Measurements from ENCODE around the gene AZIN2. TPM values are rescaled to one million over a fixed set of nuclear protein-coding genes. Genes with fewer than 3 reads are reported as not detected.
"Not testable (repeated sequence)": the region's sequence is repeated elsewhere in the genome, so short reads cannot be mapped to it uniquely, and the experiment has no call there.

The AZIN2 gene
- total and polyA plus RNA-seq, 9 donors: 4.1 to 15.7 (median 9.4) TPM

DNA sequence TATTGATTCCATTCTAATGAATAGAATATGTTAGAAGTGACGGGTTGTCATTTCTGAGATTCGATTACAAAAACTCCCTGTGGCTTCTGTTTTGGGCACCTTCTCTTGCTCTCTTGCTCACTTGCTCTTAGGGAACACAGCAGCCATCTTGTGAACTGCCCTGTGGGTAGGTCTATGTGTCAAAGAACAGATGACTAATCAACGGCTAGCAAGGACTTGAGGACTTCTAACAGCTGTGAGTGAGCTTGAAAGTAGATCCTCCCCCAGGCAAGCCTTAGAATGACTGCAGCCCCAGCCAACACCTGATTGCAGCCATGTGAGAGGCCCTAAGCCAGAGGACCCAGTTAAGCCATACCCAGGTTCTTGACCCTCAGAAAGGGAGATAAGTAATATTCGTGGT is 49.3 kb downstream of the AZIN2 start:
- H3K36me3 ChIP-seq: no peaks in the 10 kb centered on the region
- H3K27ac ChIP-seq: no peak overlapping the region
- intact Hi-C loops (cut with DNase I): loop anchor here in 1 of 4 donors (5.0 kb wide), 1 partner anchor 52 kb away; the partner anchor contains the start of gene TRIM62
- TF ChIP-seq, protein P1, sequence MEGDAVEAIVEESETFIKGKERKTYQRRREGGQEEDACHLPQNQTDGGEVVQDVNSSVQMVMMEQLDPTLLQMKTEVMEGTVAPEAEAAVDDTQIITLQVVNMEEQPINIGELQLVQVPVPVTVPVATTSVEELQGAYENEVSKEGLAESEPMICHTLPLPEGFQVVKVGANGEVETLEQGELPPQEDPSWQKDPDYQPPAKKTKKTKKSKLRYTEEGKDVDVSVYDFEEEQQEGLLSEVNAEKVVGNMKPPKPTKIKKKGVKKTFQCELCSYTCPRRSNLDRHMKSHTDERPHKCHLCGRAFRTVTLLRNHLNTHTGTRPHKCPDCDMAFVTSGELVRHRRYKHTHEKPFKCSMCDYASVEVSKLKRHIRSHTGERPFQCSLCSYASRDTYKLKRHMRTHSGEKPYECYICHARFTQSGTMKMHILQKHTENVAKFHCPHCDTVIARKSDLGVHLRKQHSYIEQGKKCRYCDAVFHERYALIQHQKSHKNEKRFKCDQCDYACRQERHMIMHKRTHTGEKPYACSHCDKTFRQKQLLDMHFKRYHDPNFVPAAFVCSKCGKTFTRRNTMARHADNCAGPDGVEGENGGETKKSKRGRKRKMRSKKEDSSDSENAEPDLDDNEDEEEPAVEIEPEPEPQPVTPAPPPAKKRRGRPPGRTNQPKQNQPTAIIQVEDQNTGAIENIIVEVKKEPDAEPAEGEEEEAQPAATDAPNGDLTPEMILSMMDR (IDR thresholded peaks at IDR 0.05): no peak
- TF ChIP-seq EP300 (IDR thresholded peaks at IDR 0.05): no peak
- TF ChIP-seq POLR2A (IDR thresholded peaks at IDR 0.05): no peak
- DNase-seq: no peak
- WGBS, 3 donors: 61 to 71% (median 63%) methylated on average over 4 of the region's 4 CpGs
- H3K4me3 ChIP-seq: no peak overlapping the region
- no peaks in the 10 kb centered on the region for H3K27me3 ChIP-seq
- peaks cover 8% of the 10 kb centered on the region for H3K4me1 ChIP-seq (ENCODE audit: insufficient read depth)
- no peaks in the 10 kb centered on the region for H3K9me3 ChIP-seq

DNA sequence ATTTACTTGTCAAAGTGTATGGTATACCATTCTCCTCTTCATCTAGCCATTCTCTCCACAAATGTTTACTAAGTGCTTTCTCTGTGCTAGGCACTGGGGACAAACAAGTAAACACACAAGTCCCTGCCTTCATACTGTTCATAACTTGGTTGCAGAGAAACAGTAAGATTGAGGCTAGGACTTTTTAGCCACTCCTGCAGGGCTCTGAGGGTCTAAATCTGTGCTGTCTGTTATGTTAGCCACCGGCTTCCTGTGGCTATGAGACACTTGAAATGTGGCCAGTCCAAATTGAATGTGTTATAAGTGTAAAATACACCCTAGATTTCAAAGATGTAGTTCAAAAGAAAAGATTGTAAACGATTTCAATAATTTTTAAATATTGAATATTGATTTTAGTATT is 50.2 kb downstream of the AZIN2 start:
- H3K9me3 ChIP-seq: no peaks in the 10 kb centered on the region
- no peaks in the 10 kb centered on the region for H3K27me3 ChIP-seq
- peaks cover 8% of the 10 kb centered on the region for H3K4me1 ChIP-seq (ENCODE audit: insufficient read depth)
- no peak overlapping the region for H3K27ac ChIP-seq
- no peak overlapping the region for H3K4me3 ChIP-seq
- 87 to 91% (median 91%) methylated on average over 2 of the region's 2 CpGs for WGBS, 3 donors
- no peak for TF ChIP-seq EP300 (IDR thresholded peaks at IDR 0.05)
- TF ChIP-seq, protein P1 (IDR thresholded peaks at IDR 0.05): no peak
- TF ChIP-seq POLR2A (IDR thresholded peaks at IDR 0.05): no peak
- intact Hi-C loops (cut with DNase I): loop anchor here in 1 of 4 donors (5.0 kb wide), 1 partner anchor 51 kb away; the partner anchor contains the start of gene TRIM62
- no peak for DNase-seq
- H3K36me3 ChIP-seq: no peaks in the 10 kb centered on the region

DNA sequence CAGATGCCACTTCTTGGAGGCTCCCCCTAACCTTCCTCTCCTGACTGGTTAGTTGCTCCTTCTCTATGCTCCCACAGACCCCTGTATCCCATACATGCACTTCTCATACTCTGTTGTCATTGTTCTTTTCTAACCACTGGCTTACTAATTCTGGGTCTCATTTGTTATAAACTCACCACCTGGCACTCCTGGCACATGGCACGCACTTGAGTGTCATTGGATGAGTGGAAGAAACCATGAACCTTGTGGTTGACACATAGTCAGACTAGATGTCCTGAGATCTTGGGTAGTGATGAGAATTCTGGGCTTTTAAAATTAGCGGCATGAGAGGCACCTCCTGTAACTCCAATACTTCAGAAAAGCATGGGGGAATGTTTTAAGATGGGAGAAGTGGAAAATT is 51.6 kb downstream of the AZIN2 start:
- TF ChIP-seq EP300 (IDR thresholded peaks at IDR 0.05): no peak
- intact Hi-C loops (cut with DNase I): loop anchor here in 1 of 4 donors (5.0 kb wide), 1 partner anchor 50 kb away; the partner anchor contains the start of gene TRIM62
- 93 to 100% (median 97%) methylated on average over 2 of the region's 2 CpGs for WGBS, 3 donors

DNA sequence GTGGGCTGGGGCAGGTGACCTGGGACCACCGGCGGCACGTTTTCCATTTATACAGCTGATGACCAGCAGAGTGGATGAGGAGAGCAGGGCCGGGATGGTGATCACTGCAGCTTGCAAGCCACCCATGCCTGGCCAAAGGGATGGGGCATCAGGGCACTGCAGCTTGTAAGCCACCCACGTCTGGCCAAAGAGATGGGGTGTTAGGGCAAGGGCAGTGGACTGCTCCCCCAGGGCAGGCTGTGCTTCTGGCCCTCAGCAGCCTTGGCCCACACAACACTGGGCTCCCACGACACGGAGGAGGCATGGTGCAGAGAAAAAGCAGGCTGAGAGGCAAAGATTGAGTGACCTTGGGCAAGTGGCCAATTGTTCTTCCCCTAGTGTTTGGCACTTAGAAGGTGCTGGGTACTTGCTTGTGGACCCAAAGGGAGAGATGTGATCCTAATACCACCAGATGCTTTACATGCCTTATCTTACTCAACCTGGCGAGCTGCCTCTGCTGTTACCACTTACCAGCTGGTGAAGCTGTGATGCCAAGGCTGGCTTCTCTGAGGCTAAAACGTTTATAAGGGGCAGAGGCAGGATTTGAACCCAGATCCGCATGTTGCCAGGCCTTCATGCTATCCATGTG is 52.6 kb downstream of the AZIN2 start:
- intact Hi-C loops (cut with DNase I): loop anchor here in 1 of 4 donors (5.0 kb wide), 1 partner anchor 49 kb away; the partner anchor contains the start of gene TRIM62
- Histone ChIP-seq H3K9me3 (no peaks in the 10 kb centered on the region), H3K4me3 (no peak overlapping the region), H3K27ac (no peak overlapping the region), H3K36me3 (no peaks in the 10 kb centered on the region), H3K27me3 (no peaks in the 10 kb centered on the region), H3K4me1 (ENCODE audit: insufficient read depth) (peaks cover 6% of the 10 kb centered on the region)
- WGBS, 3 donors: 48 to 57% (median 52%) methylated on average over 10 of the region's 10 CpGs
- DNase-seq: peak in 1 of 5 donors; percentile 44
- TF ChIP-seq POLR2A (IDR thresholded peaks at IDR 0.05) (no peak), EP300 (IDR thresholded peaks at IDR 0.05) (no peak)
- TF ChIP-seq, protein P1 (IDR thresholded peaks at IDR 0.05): no peak

More for the DNA sequence above, 51.6 kb downstream of the AZIN2 start:
- no peak overlapping the region for H3K27ac ChIP-seq
- H3K4me1 ChIP-seq (ENCODE audit: insufficient read depth): peaks cover 8% of the 10 kb centered on the region
- H3K36me3 ChIP-seq: no peaks in the 10 kb centered on the region
- no peak overlapping the region for H3K4me3 ChIP-seq
- H3K9me3 ChIP-seq: no peaks in the 10 kb centered on the region
- no peaks in the 10 kb centered on the region for H3K27me3 ChIP-seq
- DNase-seq: no peak

DNA sequence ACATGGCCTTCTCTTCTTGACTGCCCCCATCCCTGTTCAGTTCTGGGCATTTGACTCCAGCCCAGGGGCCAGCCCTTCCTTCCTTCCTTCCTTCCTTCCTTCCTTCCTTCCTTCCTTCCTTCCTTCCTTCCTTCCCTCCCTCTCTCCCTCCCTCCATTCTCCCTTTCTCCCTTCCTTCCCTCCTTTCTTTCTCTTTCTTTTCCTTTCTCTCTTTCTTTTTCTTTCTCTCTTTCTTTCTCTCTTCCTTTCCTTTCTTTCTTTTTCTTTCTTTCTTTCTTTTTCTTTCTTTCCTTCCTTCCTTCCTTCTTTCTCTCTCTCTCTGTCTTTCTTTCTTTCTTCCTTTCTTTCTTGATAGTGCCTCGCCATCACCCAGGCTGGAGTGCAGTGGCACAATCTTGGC is 55.1 kb downstream of the AZIN2 start:
- 100% methylated on average over 1 of the region's 1 CpG for WGBS, 3 donors
- H3K27me3 ChIP-seq; H3K9me3 ChIP-seq; H3K4me1 ChIP-seq (ENCODE audit: insufficient read depth); intact Hi-C loops (cut with DNase I); H3K27ac ChIP-seq; H3K4me3 ChIP-seq; H3K36me3 ChIP-seq; DNase-seq: not testable (repeated sequence)

Data from ovary (tissue), 9 donors.